HS-27A (cell line): Measurements from ENCODE around the gene NEU2.

Experiments
- DNase-seq: peaks from one replicate; pipeline ENCODE4 v3.0.0-alpha.2; 2012; ENCODE audit warnings: low read depth, missing footprints

NEU2 gene

GRCh38 chr2:233076749-233077148 is 44.3 kb downstream of the NEU2 start:
- no peak for DNase-seq

- DNase-seq, result no peak
Observed at GRCh38 chr2:233079473-233079877, 47.0 kb downstream of the NEU2 start.

- DNase-seq, result no peak
Observed at GRCh38 chr2:233079953-233080835, 47.7 kb downstream of the NEU2 start.

DNA sequence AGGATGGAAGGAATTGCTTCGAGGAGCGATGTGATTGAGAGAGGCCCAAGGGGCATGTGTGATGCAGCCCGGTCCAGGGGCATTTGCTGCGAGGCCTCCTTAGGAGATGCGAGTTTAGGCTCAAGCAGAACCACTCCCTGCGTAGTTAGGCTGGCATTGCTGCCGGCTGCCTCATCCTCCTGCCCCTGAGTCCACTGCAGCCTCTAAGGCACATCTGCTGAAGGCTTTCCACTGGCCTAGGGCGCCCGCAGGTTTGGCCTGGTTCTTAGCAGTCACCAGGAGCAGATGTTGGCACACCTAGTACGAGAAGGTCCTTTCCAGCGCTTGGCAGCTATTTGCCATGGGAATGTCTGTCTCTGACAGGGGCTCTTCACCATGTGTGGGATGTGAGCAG is 48.4 kb downstream of the NEU2 start:
- no peak for DNase-seq

DNA sequence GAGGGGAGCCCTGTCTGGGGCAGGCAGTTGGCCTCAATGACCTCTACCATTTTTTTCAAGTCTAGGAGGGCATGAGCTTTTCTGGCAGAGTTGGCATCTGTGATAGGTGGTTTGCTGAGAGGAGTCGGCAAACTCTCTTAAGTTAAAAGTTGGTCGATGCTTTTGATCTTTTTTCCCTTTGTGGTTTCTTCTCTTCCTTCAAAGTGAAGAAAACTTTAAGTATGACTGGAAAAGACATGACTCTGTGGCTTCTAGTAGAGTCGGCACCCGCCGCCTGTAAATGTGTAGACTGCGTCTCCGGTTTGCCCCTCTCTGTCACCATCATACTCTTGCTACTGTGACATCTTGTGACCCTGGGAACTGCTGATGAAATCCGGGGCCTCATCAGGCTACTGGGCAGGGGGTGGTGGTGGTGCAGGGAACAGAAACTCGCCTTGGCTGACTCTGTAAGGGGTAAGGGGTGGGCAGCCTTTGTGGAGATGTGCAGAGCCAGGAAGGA is 48.8 kb downstream of the NEU2 start:
- DNase-seq, result no peak

DNA sequence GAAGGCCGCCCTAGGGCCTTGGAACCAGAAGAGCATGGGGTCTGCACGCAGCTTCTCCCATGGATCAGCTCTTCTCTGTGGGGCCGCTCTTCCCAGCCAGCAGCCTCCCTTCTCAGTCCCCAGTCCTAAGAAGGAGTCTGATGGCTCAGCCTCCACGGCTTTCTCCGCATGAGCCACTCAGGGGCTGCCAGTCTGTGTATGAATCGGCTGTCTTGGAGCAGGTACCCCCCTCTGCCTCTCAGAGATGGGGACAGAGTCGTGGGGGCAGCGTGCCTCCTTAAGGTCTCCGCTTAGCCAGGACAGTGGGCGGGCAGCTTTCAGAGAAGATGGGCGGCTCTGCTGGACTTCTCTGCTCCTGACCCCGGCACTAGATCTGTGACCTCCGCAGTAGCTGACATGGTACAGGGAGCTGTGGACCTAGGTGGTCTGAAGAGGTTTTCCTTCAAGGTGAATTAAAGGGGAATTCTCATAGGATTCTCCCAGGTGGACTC is 49.3 kb downstream of the NEU2 start:
- DNase-seq, result no peak

DNA sequence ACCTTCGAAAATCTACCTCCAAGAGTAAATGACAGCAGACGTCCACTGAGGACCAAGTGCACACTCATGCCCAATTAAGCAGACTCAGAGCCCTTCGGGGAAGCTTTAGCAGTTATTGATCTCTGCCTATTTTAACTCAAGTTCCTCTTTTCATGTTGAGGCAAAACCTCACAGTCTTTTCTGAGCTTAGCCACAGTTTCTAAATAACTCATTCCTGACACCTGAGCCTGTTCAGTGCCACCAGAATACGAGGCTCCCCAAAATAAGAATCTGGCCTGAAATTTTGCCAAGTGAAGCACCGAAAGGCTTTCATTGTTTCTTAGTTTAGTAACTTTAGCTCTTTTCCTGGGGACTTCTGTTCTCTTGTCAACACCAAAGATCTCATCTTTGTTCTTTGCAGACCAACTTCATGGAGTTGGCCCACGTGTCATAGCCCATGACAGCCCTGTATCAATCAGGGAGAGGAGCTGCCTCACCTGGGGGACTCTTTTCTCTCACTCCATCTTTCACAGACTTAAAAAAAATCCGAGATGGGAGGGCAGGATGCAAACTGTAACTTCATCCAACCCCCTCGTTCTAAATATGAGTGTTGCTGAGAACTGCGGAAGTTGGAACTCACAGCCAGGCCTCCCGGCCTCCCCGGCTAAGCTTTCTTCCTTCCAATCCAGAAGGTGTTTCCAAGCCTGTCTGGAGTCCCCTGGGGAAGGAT is 49.9 kb downstream of the NEU2 start:
- DNase-seq, result no peak

- no peak for DNase-seq
Observed at GRCh38 chr2:233082931-233083755, 50.7 kb downstream of the NEU2 start.

- DNase-seq, result no peak
Observed at GRCh38 chr2:233083782-233084181, 51.3 kb downstream of the NEU2 start.

GRCh38 chr2:233084488-233084887 is 52.0 kb downstream of the NEU2 start:
- no peak for DNase-seq
